NCI-H2227 treated with DMSO at 0.1 percent for 48 hours (cell line): ENCODE measurements around the gene SBF2.

ENCODE experiments used
- DNase-seq: peaks from one replicate; lab custom pipeline; 2025; lab: John Stamatoyannopoulos, UW

The SBF2 gene

GRCh38 chr11:9850224-9850895 lies 443.7 kb downstream of the SBF2 start:
- no peak for DNase-seq

DNA sequence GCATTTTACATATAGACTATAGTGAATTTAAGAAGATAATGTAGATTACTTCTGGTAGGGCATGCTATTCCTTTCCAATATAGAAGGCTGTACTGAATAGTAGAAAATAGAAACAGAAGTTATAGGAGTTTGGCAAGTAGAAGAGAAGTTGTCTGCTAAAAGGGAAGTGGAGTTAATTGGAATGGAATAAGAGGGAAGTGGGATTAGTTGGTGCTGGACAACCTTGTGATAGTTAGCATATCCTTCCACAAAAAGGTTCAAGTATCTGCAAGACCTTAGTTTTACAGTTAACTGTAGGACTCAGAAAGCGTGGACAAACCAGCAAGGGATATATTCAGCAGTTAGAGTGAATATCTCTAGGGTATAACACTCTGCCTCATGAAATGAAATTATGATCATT lies 444.6 kb downstream of the SBF2 start:
- no peak for DNase-seq

GRCh38 chr11:9847636-9848035 lies 446.4 kb downstream of the SBF2 start:
- no peak for DNase-seq

DNA sequence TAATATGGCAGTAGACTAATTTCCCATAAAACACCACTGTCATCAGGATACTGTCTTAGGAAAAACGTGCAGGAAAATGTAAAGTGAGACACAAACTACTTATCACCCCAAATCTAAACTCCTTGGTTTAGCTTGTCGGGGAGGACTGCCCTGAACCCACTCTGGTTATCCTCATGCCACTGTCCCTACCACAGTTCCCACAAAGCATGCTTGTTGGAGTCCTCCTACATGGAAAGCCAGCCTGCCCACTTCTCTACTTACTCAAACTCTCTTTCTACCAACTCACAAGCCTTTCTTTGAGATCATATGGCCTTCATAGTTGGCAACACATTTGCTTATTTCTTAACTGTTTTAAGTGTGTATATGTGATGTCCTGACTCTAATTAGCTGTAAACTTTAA lies 451.1 kb downstream of the SBF2 start:
- no peak for DNase-seq

DNA sequence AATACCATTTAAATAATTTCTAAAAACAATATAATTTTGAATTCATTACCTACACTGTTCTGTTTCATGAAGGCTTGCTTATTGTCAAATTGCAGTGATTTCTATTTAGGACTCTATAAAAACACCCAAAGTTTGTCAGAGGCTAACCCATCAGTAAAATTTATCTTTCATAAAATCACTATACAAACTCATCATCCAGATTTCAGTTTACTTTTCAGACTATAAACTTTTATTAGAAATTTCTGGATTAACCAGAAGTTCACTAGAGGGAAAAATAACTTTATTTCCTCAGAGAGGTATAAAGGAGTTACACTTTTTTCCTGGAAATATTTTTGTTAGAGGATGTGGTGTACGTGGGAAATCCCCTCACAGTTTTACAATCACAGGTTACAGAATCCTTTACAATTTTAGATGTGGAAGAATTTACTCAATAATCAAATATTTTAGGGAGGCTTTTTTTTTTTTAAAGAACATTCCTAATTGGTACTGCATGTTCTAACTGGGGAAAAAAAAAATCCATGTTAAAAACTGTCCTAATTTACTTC lies 453.5 kb downstream of the SBF2 start:
- DNase-seq = no peak

GRCh38 chr11:9839550-9839949 lies 454.5 kb downstream of the SBF2 start:
- no peak for DNase-seq

GRCh38 chr11:9838961-9839360 lies 455.1 kb downstream of the SBF2 start:
- DNase-seq = peak; percentile 61

GRCh38 chr11:9838229-9838628 lies 455.8 kb downstream of the SBF2 start:
- no peak for DNase-seq

DNA sequence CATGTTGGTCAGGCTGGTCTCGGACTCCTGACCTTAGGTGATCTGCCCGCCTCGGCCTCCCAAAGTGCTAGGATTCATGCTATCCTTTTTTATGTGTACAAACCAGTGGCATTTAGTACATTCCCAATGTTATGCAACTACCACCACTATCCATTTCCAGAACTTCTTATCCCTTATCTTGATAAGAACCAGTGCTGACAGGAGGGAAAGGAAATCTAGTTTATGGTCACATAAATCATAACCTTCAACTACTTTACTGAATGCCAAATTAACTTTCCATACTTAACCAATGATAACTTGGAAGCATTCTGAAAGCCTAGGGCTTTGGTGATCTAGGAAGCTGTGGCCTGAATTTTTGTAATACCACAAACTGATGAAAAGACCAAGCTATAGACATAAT lies 459.7 kb downstream of the SBF2 start:
- DNase-seq = no peak

DNA sequence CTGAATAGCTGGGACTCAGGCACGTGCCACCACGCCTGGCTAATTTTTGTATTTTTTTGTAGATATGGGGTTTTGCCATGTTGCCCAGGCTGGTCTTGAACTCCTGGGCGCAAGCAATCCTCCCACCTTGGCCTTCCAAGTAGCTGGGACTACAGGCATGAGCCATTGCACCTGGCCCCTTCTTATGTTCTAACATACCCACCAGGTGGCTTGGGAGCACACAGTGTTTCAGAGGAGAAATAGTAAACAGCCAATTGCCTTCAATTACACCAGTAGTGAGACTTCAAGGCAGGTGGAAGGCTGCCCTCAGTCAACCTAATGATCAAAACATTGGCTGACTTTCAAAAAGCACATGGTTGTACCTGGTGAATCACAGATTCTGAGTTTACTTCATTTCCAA lies 462.9 kb downstream of the SBF2 start:
- no peak for DNase-seq

DNA sequence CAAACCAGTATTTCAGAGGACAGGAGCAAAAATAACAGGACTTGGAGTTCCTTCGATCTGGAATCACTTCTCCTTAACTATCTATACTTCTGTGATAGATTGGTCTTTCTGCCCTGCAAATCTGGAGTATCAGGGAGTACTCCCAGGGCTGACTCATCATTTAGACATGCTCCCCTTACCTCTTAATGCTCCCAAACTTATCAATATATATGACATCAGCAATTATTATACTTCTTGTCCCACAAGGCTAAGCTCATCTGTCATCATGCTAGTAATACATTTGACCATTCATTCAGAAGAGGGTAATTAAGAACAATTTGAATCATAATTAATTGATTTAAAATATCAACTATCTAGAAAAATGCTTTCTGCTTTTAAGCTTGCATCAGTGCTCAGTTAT lies 466.3 kb downstream of the SBF2 start:
- DNase-seq = no peak

- DNase-seq = no peak
These were observed 467.6 kb downstream of the SBF2 start for GRCh38 chr11:9826390-9826789.

GRCh38 chr11:9825895-9826294 lies 468.1 kb downstream of the SBF2 start:
- no peak for DNase-seq

DNA sequence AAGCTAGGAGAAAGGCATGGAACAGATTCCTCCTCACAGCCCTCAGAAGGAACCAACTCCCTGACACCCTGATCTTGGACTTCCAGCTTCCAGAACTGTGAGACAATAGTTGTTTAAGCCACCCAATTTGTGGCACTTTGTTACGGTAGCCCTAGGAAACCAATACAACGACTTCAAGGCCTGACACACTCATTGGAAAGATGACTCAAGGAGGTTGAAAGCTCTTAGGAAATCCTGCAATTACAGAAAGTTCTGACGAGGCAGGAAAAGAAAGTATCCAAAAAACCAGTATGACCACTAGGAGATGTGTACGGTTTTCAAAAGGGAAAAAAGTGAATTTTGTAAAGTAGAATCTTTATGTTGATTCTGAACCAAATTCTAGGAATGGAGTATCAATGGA lies 468.7 kb downstream of the SBF2 start:
- DNase-seq = no peak

GRCh38 chr11:9823887-9824385 lies 470.1 kb downstream of the SBF2 start:
- no peak for DNase-seq

- DNase-seq = no peak
These were observed 470.6 kb downstream of the SBF2 start for GRCh38 chr11:9823439-9823838.

- DNase-seq = no peak
These were observed 472.8 kb downstream of the SBF2 start for GRCh38 chr11:9821008-9821752.

GRCh38 chr11:9820260-9820659 lies 473.8 kb downstream of the SBF2 start:
- no peak for DNase-seq

GRCh38 chr11:9817191-9817590 lies 476.8 kb downstream of the SBF2 start:
- DNase-seq = no peak

GRCh38 chr11:9815486-9816136 lies 478.4 kb downstream of the SBF2 start:
- no peak for DNase-seq

DNA sequence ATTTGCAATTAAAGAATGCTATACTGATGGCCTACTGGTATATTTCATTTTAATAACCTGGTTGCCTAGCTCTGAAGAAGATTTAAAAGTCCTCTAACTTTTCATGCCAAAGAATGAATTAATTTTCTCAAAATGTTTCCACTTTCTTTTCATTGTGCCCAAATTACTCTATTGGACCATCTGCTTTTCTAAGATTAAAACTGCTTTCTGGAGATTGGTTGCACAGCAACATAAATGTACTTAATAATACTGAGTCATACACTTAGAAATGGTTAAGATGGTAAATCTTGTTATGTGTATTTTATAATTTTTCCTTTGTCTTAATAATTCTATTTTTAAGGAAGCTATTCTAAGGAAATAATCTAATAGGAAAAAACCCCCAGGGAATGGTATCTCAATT lies 479.9 kb downstream of the SBF2 start:
- no peak for DNase-seq

GRCh38 chr11:9808943-9809342 lies 485.1 kb downstream of the SBF2 start:
- DNase-seq = no peak
